D341Med (cell line): Measurements from ENCODE around the gene OR56A4.
"Not testable (repeated sequence)": the region's sequence is repeated elsewhere in the genome, so short reads cannot be mapped to it uniquely, and the experiment has no call there.

Experiments
- DNase-seq: peaks from one replicate; pipeline ENCODE4 v3.0.0; 2012; ENCODE audit warnings: low spot score

OR56A4 gene

GRCh38 chr11:5960704-5961320, 45.9 kb downstream of the OR56A4 start:
- DNase-seq, result not testable (repeated sequence)

- DNase-seq, result no peak
Observed at GRCh38 chr11:5955586-5955985, 51.2 kb downstream of the OR56A4 start.
